Transverse colon (tissue), 4 donors: Measurements from ENCODE around the gene KNDC1.

Experiments used
- CTCF ChIP-seq, 5 experiments: fragments of 200-600 bp in 3 of 5; fragments of 450-650 bp in 2 of 5; sonication (generic) in 3 of 5; IDR thresholded peaks; 1 replicate in 2 of 5; 2 replicates in 3 of 5; pipeline ENCODE4 v1.5.1; 2016 to 2017; ENCODE audit warnings: antibody characterized with exemption in 5 of 5, inconsistent platforms in 3 of 5, mild to moderate bottlenecking in 2 of 5, moderate library complexity in 1 of 5
- POLR2AphosphoS5 ChIP-seq, 3 donors: sonication (generic); formaldehyde crosslinking; IDR thresholded peaks; one replicate each; pipeline ENCODE4 v1.6.1; 2016; ENCODE audit warnings: antibody characterized with exemption in 3 of 3

- TF ChIP-seq POLR2AphosphoS5 (IDR thresholded peaks at IDR 0.05) = no peak
- TF ChIP-seq CTCF (IDR thresholded peaks at IDR 0.05) = no peak
Observed at GRCh38 chr10:133201151-133201947, 41.3 kb downstream of the KNDC1 start.
